ENCODE data around the gene ISY1.
"Not testable (repeated sequence)": the region's sequence is repeated elsewhere in the genome, so short reads cannot be mapped to it uniquely, and the experiment has no call there.

The ISY1 gene

DNA sequence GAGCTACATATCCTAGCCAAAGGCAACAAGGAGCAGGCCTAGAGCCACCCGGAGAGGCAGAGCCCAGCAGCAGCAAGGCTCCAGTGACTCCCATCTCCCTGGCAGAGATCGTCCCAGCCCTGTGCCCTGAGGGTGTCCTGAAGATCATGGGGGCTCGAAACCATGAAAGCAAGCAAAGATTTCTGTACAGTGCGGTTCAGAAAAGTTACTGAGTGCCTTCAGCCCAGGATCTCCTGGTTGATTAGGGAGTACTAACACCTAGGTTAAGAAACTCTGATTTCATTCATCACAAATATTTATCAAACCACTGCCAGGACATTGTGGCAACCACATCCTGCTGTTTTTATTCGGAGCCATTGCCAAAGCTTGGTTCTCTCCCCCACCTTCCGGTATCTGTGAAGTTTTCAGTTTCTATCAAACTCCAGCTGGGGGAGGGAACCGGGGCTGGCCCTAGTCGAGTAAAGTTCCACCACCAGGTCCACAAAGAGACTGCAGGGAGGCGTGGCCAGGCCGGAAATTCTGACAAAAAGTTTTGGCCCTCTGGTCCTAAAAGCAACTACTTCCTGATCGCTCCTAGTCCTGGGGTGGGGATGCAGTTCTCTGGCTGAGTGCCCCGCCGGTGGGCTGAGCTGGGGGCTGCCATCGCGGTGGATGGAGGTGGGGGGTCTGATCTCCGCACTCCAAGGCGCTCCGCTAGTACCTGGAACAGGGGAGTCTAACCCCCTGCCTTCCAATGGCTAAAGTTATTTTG lies 40.4 kb downstream of the ISY1 start:
- DNase-seq (ENCODE audit: low read depth in 2 of 2) = peak; percentile 76 to 77

DNA sequence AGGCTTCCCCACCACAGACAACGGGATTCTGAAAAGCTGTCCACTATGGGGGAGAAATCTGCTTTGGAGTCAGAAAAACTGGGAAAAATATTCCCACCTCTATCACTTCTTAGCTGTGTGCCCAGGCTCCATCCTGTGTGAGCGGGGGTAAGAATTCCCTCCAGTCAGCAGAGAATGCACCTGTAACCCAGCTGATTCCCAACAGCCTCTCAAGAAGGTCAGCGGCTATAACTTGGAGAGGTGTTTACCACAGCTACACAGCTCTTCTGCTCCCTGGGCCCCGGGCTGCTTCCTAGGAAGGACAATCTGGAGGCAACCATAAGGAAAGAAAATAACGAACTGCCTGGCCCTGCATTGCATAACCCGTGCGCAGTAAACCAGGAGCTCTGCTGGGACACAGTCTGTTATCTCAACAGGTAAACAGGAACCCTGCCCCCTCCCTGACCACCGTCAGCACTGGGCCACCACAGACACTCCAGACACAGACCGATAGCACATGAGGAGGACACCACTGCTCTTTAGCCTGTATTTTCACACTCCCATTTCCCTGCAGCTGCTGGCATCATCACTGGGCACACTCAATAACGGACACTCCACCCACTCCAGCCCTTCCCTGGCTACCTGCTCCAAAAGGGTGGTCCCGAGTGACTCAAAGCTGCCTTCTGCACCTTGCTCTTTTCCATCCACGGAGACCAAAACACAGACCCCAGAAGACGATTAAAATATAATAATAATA lies 41.3 kb downstream of the ISY1 start:
- no peak for DNase-seq (ENCODE audit: low read depth in 2 of 2)

DNA sequence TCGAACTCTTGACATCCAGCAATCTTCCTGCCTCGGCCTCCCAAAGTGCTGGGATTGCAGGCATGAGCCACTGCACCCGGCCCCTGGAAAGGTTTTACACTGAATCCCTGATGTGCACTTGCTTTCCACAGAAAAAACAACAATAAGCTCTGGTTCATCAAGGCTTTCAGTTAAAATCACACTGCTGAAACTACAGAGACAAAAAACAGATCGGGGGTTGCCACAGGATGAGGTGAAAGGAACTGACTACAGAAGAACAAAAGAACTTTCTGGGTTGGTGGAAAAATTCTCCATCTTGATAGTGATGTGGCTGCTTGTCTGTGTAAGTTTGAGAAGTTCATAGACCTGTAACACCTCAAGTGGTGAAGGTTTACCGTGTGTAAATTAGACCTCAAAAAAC lies 42.1 kb downstream of the ISY1 start:
- DNase-seq (ENCODE audit: low read depth in 2 of 2) = peak in 1 of 2 donors; percentile 36

DNA sequence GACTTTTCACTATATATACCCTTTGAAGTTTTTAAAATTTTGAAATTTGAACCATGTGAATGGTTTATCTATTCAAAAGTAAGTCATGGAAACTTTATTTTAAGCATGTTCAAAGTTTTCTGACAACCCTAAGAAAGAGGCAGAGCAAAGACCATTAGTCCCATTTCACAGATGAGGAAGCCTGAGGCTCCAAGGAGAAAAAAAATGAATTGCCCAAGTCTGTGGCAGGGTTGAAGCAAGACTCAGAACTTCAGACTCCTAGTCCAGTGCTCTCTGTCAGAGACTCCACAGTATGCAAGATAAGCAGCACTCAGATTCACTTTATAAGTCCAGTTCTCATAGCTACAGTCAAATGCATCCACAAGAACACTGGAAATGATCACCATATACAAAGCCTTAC lies 43.7 kb downstream of the ISY1 start:
- DNase-seq (ENCODE audit: low read depth in 2 of 2) = no peak

DNA sequence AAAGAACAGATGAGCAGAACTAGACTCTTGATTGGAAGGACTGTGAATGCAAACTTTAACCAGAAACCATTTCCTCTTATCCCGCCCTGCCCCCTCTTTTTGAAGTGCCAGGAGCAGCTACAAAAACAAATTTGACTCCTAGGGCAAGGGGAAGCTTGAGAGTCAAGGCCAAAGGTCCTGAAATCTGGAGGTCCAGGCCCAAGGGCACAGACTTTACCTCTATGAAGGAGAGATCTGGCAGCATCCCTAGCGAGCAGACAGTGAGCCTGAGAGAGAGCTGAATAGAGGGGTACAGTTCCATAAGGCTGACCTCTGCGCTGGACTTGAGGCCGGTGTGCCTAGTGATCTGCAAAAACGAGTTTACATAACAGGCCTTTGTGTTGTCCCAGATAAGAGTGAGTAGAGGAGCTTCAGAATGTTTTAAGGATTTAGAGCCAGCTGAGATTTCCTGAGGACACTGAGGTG lies 44.3 kb downstream of the ISY1 start:
- no peak for DNase-seq (ENCODE audit: low read depth in 2 of 2)

DNA sequence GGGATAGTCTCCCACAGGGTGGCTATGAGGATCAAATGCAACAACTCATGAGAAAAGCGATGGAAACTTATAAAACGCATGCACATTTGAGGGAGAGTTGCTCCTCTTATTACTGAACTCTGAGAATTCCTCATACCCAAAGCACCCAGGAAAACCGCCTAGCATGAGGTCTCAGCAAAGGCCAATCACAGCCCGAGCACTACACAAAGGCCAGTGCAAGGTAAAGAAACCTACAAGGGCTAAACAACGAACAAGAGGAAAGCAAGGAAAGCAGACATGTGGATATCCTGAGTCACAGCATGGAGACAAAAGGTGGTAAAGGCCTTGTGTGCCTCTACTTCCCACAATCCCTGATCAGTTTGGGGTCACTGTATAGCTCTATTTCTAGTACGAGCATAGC lies 46.4 kb downstream of the ISY1 start:
- no peak for DNase-seq (ENCODE audit: low read depth in 2 of 2)

DNA sequence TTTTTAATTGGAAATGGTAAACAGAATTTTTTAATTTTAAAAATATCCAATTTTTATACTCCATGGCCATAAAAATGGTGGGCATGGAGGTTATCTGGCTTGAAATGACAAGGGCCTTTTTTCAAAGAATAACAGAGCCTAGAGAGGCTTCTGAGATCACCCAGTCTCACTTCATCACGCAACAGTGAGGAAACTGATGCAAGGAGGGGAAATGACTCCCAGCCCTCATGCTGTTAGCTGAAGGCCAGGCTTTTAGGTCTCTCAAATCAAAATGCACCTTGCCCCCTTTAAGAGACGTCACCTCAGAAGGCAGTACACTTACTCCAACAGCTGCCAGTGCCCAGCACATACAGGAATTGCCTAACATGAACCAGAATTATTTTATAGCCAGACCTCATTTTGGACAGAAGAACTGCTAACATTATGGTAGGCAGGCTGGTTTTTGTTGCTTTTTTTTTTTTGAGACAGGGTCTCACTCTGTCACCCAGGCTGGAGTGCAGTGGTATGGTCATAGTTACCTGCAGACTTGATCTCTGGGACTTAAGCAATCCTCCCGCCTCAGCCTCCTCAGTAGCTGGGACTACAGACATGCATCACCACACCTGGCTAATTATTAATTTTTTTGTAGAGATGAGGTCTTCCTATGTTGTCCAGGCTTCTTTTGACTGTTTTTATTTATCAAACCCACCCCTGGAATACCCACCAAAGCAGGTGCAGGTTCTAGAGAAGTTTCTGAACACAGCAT lies 48.4 kb downstream of the ISY1 start:
- DNase-seq (ENCODE audit: low read depth in 2 of 2) = no peak

DNA sequence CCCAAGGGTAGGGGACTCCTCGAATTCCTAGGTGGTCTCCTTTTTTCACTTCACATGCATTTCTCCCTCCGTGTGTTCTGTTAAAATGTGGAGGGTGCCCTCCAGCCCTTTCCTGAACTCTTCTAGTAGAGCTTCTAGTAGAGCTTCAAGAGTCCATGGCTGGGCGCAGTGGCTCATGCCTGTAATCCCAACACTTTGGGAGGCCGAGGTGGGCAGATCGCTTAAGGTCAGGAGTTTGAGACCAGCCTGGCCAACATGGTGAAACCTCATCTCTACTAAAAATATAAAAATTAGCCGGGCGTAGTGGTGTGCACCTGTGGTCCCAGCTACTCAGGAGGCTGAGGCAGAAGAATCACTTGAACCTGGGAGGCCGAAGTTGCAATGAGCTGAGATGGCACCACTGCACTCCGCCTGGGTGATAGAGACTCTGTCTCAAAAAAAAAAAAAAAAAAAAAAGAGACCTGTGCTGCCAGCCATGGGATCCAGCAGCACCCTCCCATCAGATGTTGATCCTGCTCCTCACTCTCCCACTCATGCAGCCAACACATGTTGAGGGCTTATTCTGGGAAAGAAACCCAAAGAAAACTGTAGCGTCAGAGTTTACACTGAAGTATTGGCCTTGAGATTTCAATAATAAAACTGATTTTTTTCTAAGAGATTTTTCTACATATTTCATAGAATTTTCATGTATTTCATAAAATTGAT lies 49.6 kb downstream of the ISY1 start:
- DNase-seq (ENCODE audit: low read depth in 2 of 2) = not testable (repeated sequence)

DNA sequence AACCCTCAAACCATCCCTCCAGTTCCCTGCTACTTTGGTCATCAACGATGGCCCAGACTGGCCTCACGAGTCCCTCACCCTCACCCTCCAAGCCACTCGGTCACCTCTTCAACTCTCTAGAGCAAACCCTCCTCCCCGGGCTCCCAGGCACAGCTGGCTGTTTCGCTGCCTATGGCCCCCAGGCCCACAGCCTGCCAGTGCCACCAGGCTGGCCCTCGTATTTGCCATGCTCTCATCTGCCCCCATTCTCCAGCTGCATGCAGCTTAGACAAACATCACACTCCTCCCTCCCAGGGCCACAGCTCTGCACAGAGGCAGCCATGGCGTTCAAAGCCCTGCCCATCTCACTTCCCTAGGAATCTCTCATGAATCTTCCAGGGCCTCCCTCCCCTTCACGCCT lies 53.1 kb downstream of the ISY1 start:
- no peak for DNase-seq (ENCODE audit: low read depth in 2 of 2)

DNA sequence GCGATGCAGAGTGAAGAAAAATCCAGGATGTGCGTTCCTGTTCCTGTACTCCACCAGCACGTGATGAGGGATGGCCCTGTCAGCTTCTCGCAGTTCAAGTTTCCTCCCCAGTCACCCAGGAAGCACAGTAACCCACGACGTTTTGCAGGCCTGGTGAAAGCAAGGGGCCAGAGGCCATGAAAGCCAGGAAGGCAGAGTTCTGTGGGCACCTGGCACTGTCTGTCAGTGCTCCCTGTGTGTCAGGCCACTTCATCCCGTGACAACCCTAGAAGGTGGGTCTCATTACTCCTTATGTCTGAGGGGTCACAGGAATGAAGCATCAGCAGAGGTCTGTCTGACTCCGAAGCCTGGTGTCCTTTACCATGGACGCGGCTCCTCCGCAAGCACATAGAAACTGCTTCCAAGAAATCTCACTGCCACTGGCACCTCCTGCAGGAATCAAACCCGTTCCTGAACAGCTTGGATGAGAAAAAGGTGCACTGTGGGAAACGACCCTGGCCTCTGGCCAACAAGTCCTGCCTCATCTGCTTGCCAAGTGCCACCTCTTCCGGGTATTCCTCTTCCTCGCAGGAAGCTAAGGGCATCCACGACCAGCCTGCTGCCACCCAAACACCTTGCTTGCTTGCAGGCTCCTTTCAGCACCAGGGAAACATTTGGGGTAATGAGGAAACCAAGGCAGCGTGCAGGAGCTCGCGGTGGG lies 53.8 kb downstream of the ISY1 start:
- no peak for DNase-seq (ENCODE audit: low read depth in 2 of 2)

DNA sequence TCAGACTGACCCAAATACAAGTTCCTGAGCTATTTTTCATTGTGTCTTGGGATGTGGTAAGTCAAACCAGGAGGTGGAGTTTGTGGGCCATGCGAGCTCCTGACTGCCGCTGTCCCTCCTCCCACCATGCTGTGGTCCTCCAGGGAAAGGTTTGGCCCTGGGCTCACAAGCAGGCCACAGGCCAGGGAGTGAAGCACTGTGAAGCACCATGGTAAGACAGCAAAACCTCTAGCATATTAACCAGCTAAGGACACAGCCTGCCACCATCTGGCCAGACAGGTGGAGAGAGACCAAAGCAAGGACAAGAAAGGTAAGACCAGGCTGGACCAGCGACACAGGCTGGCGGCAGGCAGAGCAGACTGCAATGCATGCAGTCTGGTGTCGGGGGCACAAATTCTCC lies 54.5 kb downstream of the ISY1 start:
- DNase-seq (ENCODE audit: low read depth in 2 of 2) = no peak

DNA sequence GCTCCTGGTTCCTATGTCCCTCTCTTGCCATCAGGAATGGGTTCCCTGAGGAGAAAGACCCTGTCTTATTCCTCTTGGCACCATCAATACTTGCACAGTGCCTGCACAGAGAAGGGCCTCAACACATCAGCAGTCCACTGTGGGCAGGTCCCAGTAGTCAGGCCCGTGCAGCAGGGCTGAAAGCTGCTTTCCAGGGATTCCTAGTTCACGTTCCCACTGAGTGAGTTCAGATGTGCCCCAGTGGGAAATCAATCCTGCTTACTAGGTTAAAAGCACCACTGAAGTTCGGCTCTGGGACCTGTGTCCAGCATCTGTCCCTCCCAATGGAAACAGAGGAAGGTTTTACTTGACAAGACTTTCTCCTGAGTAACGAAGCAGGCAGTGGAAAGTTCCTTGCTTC lies 55.0 kb downstream of the ISY1 start:
- no peak for DNase-seq (ENCODE audit: low read depth in 2 of 2)

DNA sequence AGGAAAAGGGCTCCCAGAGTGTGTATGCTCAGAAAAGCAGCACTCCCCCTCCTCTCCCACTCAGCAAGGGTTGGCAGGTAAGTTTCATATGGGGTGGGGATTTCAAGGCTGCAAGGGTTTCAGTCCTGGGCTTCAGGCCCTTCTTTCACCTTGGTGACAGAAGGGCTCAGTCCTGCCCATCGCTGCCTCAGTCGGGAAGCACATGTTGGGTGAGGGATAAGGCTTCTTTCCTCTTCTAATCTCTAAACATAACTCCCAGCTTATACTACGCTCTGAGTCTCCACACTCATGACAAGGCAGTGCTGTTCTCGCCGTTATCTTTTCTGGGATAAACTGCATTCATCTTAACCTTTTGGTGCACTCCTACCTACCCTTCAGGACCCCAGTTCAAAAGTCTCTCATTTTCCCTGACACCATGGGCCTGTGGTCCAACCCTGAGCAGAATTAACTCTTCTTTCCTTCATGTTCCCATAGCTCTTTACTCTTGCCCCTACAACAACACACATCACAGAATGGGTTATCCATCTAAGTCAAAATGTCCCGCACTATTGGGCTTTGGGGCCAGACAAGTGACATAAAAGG lies 56.3 kb downstream of the ISY1 start:
- no peak for DNase-seq (ENCODE audit: low read depth in 2 of 2)

DNA sequence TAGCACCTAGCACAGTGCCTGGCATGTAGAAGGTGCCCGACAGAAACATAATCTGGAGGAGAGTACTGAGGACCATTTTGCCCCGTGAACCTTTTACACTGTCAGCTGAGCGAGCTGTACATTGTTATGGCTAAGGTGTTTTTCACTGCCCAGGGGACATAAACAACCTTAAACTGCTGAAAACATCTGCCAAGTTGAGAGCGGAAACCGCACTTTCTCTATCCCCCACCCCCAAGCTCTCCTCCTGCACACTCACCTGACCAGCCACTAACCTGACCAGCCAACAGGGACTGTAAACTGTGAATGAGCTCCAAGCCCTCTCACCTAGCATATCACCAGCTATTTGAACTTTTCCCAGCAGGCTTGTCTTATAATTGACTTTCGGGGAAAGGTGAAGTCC lies 56.8 kb downstream of the ISY1 start:
- DNase-seq (ENCODE audit: low read depth in 2 of 2) = no peak

DNA sequence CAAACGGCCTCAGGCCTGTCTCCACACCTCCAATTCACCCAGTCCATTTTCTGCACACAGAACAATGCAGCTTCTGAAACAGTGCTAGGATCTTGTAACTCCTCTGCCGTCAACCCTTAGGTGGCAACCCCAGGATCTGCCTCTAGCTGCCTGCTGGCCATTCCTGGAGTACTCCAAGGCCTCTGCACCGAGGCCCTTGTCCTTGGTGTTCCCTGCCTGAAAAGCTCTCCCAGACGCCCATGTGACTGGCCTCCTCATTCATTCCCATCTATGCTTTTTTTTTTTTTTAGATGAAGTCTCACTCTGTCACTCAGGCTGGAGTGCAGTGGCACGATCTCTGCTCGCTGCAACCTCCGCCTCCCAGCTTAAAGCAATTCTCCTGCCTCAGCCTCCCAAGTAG lies 57.6 kb downstream of the ISY1 start:
- no peak for DNase-seq (ENCODE audit: low read depth in 2 of 2)

DNA sequence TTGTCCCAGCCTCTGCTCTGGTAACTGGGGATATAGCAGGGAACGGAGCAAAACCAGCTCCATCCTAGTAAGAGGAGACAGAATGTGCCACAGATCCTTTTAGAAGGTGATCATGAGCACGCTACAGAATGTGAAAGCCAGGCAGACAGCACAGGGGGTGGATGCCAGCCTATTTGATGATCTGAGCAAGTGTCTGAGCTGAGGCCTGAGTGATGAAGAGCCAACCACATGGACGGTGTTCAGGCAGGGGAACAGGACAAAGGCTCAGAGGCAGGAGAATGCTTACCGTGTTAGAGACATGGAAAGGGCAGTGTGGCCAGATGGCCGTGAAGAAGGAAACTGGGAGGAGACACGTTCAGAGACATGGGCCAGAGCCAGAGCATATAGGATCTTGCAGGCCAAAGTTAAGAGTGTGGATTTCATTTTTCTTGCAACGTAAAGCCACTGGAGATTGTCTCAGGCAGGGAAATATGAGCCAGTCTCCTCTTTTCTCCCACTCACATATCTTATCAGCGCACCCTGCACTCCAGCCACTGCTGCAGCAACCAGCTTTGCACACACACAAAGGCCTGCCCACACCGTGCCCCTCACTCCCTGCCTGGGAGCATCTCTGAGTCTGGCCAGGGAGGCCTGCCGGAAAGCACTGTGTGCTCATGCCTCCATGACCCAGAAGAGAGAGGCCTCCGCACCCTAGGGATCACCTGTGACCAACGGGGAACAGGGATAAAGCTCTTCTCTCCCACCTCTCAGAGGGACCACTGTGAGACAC lies 59.3 kb downstream of the ISY1 start:
- no peak for DNase-seq (ENCODE audit: low read depth in 2 of 2)

DNA sequence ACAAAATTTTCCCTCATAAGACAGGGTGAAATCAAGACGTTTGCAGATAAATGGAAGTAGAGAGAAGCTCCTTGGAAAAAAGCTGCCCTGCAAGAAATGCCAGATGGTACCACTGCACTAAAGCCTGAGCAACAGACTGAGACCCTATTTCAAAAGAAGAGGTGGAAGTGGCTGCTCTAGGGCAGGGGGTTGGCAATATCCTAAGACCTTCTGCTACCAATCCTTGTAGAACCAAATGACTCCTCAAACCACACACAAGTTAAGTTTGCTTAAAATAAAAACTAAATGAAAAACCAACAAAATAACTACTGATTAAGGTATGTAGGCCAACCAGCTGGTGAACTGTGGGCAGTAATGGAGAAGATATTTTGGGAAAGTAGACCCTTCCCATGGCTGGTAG lies 60.6 kb downstream of the ISY1 start:
- DNase-seq (ENCODE audit: low read depth in 2 of 2) = no peak

DNA sequence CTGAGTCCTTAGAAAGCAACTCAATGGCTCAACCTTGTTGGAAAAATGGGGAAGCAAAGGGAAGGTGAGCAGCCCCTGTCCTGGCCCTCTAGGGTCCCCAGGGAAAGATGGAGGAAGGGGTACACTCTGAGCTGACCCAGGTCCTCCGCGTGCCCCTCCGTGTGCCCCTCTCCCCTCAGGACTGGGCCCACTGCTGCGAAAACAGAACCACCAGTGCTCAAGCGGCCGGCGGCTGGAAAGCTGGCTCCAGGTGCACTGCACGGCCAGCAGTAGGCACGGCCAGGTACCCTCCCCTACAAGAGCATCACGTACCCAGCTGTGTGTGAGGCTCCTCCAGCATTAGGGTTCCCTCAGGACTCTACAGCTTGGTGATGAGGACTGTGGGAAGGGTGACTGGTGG lies 65.6 kb downstream of the ISY1 start:
- no peak for DNase-seq (ENCODE audit: low read depth in 2 of 2)

DNA sequence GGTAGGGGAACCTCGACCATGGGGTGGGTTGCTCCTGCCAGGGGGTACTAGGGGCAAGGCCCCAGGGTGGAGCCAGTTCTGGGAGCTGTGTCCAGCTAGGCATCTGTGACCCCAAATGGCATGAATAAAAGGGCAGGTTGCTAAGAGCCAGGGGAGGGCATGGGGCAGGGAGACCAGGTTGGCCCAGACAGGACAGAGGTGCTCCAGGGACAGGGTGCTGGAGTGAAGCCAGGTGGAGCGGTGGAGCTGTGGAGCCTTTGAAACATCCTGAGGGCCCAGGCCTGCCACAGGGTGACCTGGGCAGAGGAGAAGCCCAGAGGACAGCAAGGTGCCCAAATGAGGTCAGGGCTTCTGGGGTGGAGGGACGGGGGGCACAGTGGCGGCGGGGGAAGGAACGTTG lies 72.6 kb downstream of the ISY1 start:
- DNase-seq (ENCODE audit: low read depth in 2 of 2) = not testable (repeated sequence)

DNA sequence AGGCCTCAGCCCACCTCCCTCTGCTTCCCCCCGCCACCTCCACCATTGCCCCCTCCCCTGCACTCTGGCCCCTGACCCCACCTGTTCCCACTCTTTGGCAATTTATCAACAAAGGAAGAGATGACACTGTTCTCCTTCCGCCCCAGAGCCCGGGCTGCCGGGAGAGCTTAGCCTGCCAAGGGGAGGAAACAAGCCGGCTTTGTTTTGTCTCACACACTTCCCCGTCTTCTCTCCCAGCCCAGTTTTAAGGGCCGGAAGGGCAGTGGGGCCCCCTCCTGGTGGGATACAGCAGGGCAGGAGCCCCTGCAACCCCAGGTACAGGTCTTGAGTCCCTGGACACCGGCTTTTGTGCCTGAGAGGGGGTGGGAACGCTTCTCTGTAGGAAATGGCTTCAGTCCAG lies 73.0 kb downstream of the ISY1 start:
- DNase-seq (ENCODE audit: low read depth in 2 of 2) = not testable (repeated sequence)
